B cell (primary cell): Measurements from ENCODE around the gene SRD5A1. TPM values are rescaled to one million over a fixed set of nuclear protein-coding genes. Genes with fewer than 3 reads are reported as not detected.

Experiments
- ATAC-seq: fragments of 200-7000 bp; cut with Tn5 transposase; one replicate; pipeline ENCODE4 v1.10.0; 2021; ENCODE audit warnings: low read depth, mild to moderate bottlenecking, moderate number of reproducible peaks, moderate library complexity
- CTCF ChIA-PET: fragments of 350-600 bp; sonication (Branson Sonifier 250); formaldehyde crosslinking; loops from one replicate; lab custom pipeline; 2021; ENCODE audit warnings: antibody characterized with exemption, inconsistent platforms; lab: Charles Lee
- POLR2A ChIA-PET: fragments of 350-600 bp; sonication (Branson Sonifier 250); formaldehyde crosslinking; loops from one replicate; lab custom pipeline; 2021; ENCODE audit warnings: antibody characterized with exemption; lab: Charles Lee
- DNase-seq: peaks from one replicate; pipeline ENCODE4 v3.0.0; 2013
- H2AFZ ChIP-seq: 2 replicates; pipeline ENCODE4 v1.6.1; 2012; ENCODE audit warnings: mild to moderate bottlenecking, low read depth, low read length; ENCODE audit not compliant: insufficient read depth, poor library complexity, severe bottlenecking
- H3K27ac ChIP-seq, 2 donors: 1 replicate in 1 of 2; 2 replicates in 1 of 2; pipeline ENCODE4 v1.5.1; 2012 to 2013; ENCODE audit warnings: low read length in 2 of 2, mild to moderate bottlenecking in 2 of 2, moderate library complexity in 1 of 2
- H3K27me3 ChIP-seq, 4 experiments: fragments of 200-600 bp in 1 of 4; sonication (generic) in 1 of 4; replicated peaks in 1 of 4; 1 replicate in 2 of 4; 2 replicates in 2 of 4; pipeline versions ENCODE4 v1.6.1 to v1.7.0; 2013 to 2016; ENCODE audit warnings: low read length in 3 of 4, mild to moderate bottlenecking in 2 of 4, mixed read lengths in 1 of 4, moderate library complexity in 1 of 4; ENCODE audit not compliant: insufficient read depth in 4 of 4, control insufficient read depth in 3 of 4; ENCODE audit errors: control extremely low read depth in 1 of 4
- H3K36me3 ChIP-seq, 2 experiments: replicated peaks in 1 of 2; 1 replicate in 1 of 2; 2 replicates in 1 of 2; pipeline versions ENCODE4 v1.6.1 to v1.7.1; 2013; ENCODE audit warnings: low read length in 1 of 2; ENCODE audit not compliant: insufficient read depth in 2 of 2, control insufficient read depth in 1 of 2; ENCODE audit errors: control extremely low read depth in 1 of 2, extremely low read depth in 1 of 2
- H3K4me1 ChIP-seq, 2 donors: fragments of 200-600 bp in 1 of 2; sonication (generic) in 1 of 2; 1 replicate in 1 of 2; 2 replicates in 1 of 2; pipeline versions ENCODE4 v1.5.1 to v1.6.1; 2013 to 2017; ENCODE audit warnings: low read length in 2 of 2; ENCODE audit not compliant: control insufficient read depth in 2 of 2, insufficient read depth in 2 of 2
- H3K4me2 ChIP-seq: replicated peaks from 2 replicates; pipeline ENCODE3; 2012; ENCODE audit warnings: mild to moderate bottlenecking, low read depth, low read length; ENCODE audit not compliant: poor library complexity, severe bottlenecking
- H3K4me3 ChIP-seq, 5 experiments: fragments of 200-600 bp in 1 of 5; sonication (generic) in 1 of 5; 1 replicate in 3 of 5; 2 replicates in 2 of 5; pipeline versions ENCODE4 v1.5.1 to v1.7.0; 2011 to 2016; ENCODE audit warnings: low read length in 4 of 5, mild to moderate bottlenecking in 4 of 5, low read depth in 2 of 5, control low read depth in 1 of 5, moderate library complexity in 1 of 5; ENCODE audit not compliant: insufficient read depth in 1 of 5; ENCODE audit errors: control extremely low read depth in 1 of 5, extremely low read depth in 1 of 5
- H3K79me2 ChIP-seq: fragments of 200-600 bp; sonication (generic); one replicate; pipeline ENCODE4 v1.6.0; 2016; ENCODE audit warnings: low read length; ENCODE audit not compliant: control insufficient read depth, insufficient read depth
- H3K9ac ChIP-seq: fragments of 200-600 bp; sonication (generic); 2 replicates; pipeline ENCODE4 v1.6.1; 2017; ENCODE audit warnings: mild to moderate bottlenecking, low read length, moderate library complexity
- H3K9me3 ChIP-seq, 3 donors: one replicate each; pipeline versions ENCODE4 v1.6.1 to v1.7.1; 2013; ENCODE audit warnings: low read length in 2 of 3; ENCODE audit not compliant: control insufficient read depth in 2 of 3, insufficient read depth in 1 of 3; ENCODE audit errors: control extremely low read depth in 1 of 3
- H4K20me1 ChIP-seq: 2 replicates; pipeline ENCODE4 v1.6.0; 2012; ENCODE audit warnings: mild to moderate bottlenecking, low read length; ENCODE audit not compliant: insufficient read depth, control insufficient read depth, poor library complexity, severe bottlenecking
- H3K27ac Mint-ChIP-seq: one replicate; pipeline ENCODE4 v1.8.0; 2021; ENCODE audit warnings: mixed read lengths
- H3K27me3 Mint-ChIP-seq: one replicate; pipeline ENCODE4 v1.8.0; 2021; ENCODE audit warnings: mixed read lengths
- H3K4me1 Mint-ChIP-seq: one replicate; pipeline ENCODE4 v1.8.0; 2021; ENCODE audit warnings: mixed read lengths
- H3K4me3 Mint-ChIP-seq: one replicate; pipeline ENCODE4 v1.8.0; 2021; ENCODE audit warnings: mixed read lengths
- H3K9me3 Mint-ChIP-seq: one replicate; pipeline ENCODE4 v1.8.0; 2022; ENCODE audit warnings: mixed read lengths; ENCODE audit not compliant: insufficient read depth
- EZH2 ChIP-seq: IDR thresholded peaks from 2 replicates; pipeline ENCODE4 v1.6.1; 2012; ENCODE audit warnings: borderline replicate concordance, low read depth, mild to moderate bottlenecking, moderate library complexity, low read length; ENCODE audit not compliant: insufficient read depth, poor library complexity, severe bottlenecking
- WGBS: methylation state at CpG from one replicate; pipeline ENCODE4 v1.1.5; 2013; ENCODE audit warnings: missing lambda C conversion rate; ENCODE audit not compliant: insufficient coverage; 5-methylcytosine and 5-hydroxymethylcytosine counted together
- intact Hi-C: fragments of 100-400 bp; cut with micrococcal nuclease; formaldehyde crosslinking; loops from one replicate; pipeline ENCODE4 v1.10.0; 2022
- polyA plus RNA-seq: library from polyadenylated mRNA; depleted of rRNA; stranded (reverse); fragments of >200 nt; gene quantifications from 2 replicates; pipeline ENCODE4 v1.2.3, GENCODE V29; 2012
- total RNA-seq, 2 donors: library from RNA; stranded (reverse); fragments of 120-200 nt in 1 of 2; gene quantifications; 1 replicate in 1 of 2; 2 replicates in 1 of 2; pipeline versions ENCODE4 v1.2.3 to v1.2.4, GENCODE V29; 2013 to 2022
- TF ChIP-seq, protein P1 (sequence below): fragments of 200-600 bp; IDR thresholded peaks from one replicate; pipeline ENCODE4 v1.8.0; 2022; ENCODE audit warnings: antibody characterized with exemption, mild to moderate bottlenecking

The SRD5A1 gene
- total and polyA plus RNA-seq, 2 donors (not counting 1 experiment from before 2014, with no cell fraction given) = 17.2 to 29.2 TPM

DNA sequence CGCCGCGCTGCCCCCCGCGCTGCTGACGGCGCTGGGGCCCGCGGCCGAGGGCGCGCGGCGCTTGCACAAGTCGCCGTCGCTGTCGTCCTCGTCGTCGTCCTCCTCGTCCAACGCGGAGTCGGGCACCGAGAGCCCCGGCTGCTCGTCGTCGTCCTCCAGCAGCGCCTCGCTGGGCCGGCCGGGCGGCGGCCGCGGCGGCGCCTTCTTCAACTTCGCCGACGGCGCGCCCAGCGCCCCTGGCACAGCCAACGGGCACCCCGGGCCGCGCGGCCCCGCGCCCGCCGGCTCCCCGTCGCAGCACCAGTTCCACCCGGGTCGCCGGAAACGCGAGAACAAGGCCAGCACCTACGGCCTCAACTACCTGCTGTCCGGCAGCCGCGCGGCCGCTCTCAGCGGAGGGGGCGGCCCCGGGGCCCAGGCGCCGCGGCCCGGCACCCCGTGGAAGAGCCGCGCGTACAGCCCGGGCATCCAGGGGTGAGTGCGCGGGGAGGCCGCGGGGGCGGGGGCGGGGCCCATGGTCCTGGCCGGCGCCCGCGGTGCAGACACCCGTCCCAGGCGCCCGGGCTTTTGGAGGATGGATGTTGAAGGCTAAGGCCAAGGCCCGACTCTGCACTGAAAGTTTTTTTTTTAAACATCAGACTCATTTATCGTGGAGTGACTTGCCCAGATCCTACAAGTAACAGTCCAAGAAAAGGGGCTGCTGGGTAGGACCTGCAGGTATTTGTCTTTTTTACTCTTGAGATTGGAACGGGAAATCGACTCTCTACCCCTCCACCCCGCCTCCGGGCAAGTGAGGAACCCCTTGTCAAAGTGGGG is 81.2 kb downstream of the SRD5A1 start:
- Histone ChIP-seq H3K9ac (peak overlapping the region; percentile 52), H3K36me3 (peaks cover 0 to 8% of the 10 kb centered on the region in 2 experiments), H3K79me2 (peaks cover 52% of the 10 kb centered on the region), H3K4me1 (peaks cover 45 to 46% of the 10 kb centered on the region in 2 donors), H3K27me3 (no peaks in the 10 kb centered on the region), H4K20me1 (peaks cover 46% of the 10 kb centered on the region), H3K9me3 (no peaks in the 10 kb centered on the region), H3K4me3 (peak overlapping the region; percentile 23 to 81 (median 56)), H3K27ac (no peak overlapping the region), H2AFZ (peak overlapping the region; percentile 10), H3K4me2 (peak overlapping the region; percentile 75)
- H3K27ac Mint-ChIP-seq = peak overlapping the region; percentile 82
- DNase-seq (peak; percentile 57), ATAC-seq (no peak)
- peak overlapping the region; percentile 90 for H3K4me3 Mint-ChIP-seq
- H3K4me1 Mint-ChIP-seq = peaks cover 56% of the 10 kb centered on the region
- intact Hi-C loops = loop anchor here (5.0 to 10.0 kb wide), 2 partner anchors 1153 to 1220 kb away; partner anchors contain the start of genes FASTKD3 and MTRR
- ChIA-PET CTCF (no interaction called here), POLR2A (no interaction called here)
- WGBS = under 1% methylated on average over 88 of the region's 99 CpGs
- TF ChIP-seq, protein P1, sequence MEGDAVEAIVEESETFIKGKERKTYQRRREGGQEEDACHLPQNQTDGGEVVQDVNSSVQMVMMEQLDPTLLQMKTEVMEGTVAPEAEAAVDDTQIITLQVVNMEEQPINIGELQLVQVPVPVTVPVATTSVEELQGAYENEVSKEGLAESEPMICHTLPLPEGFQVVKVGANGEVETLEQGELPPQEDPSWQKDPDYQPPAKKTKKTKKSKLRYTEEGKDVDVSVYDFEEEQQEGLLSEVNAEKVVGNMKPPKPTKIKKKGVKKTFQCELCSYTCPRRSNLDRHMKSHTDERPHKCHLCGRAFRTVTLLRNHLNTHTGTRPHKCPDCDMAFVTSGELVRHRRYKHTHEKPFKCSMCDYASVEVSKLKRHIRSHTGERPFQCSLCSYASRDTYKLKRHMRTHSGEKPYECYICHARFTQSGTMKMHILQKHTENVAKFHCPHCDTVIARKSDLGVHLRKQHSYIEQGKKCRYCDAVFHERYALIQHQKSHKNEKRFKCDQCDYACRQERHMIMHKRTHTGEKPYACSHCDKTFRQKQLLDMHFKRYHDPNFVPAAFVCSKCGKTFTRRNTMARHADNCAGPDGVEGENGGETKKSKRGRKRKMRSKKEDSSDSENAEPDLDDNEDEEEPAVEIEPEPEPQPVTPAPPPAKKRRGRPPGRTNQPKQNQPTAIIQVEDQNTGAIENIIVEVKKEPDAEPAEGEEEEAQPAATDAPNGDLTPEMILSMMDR = no peak
- no peak for TF ChIP-seq EZH2
- H3K27me3 Mint-ChIP-seq = no peaks in the 10 kb centered on the region
- no peaks in the 10 kb centered on the region for H3K9me3 Mint-ChIP-seq

DNA sequence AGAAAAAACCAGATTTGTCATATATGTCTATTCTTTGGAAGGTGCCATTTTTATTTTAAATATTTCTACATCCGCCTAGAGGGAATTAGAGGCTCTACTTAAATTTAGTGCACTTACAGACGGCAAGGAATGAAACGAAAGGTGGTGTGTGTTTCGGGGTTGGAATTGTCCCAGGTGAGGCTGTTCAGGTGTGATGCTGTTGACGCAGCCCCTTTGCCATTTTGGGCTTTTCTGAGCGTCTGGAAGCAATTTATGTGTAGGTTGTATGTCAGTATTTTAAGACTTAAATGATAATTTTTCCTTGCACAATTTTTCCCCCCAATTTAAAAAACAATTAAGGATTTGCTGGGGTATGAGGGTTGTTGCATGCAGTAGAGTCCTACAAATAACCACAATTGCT is 82.0 kb downstream of the SRD5A1 start:
- TF ChIP-seq EZH2 = no peak
- TF ChIP-seq, protein P1 = no peak
- H3K79me2 ChIP-seq = peaks cover 60% of the 10 kb centered on the region
- H3K9me3 ChIP-seq = no peaks in the 10 kb centered on the region
- intact Hi-C loops = loop anchor here (10.0 kb wide), 1 partner anchor 1220 kb away; no protein-coding TSS in a partner anchor
- H4K20me1 ChIP-seq = peaks cover 54% of the 10 kb centered on the region
- H3K4me3 ChIP-seq = peak overlapping the region; percentile 23 to 81 (median 56)
- no peak for ATAC-seq
- ChIA-PET CTCF (interaction anchor here (0.9 to 1.1 kb wide), 2 partner anchors 30 to 106 kb away, joined by 3 to 5 read pairs; no protein-coding TSS in a partner anchor), POLR2A (interaction anchor here (1.1 kb wide), 1 partner anchor 16 kb away, joined by 3 read pairs; no protein-coding TSS in a partner anchor)
- peak overlapping the region; percentile 75 for H3K4me2 ChIP-seq
- H3K9ac ChIP-seq = peak overlapping the region; percentile 52
- peaks cover 48 to 49% of the 10 kb centered on the region in 2 donors for H3K4me1 ChIP-seq
- no peak for DNase-seq
- H3K4me3 Mint-ChIP-seq = peak overlapping the region; percentile 90
- peak overlapping the region; percentile 79 for H3K27ac Mint-ChIP-seq
- H3K27me3 ChIP-seq = no peaks in the 10 kb centered on the region
- 57% methylated on average over 3 of the region's 6 CpGs for WGBS
- no peaks in the 10 kb centered on the region for H3K9me3 Mint-ChIP-seq
- peak overlapping the region; percentile 10 for H2AFZ ChIP-seq
- peak overlapping the region in 1 of 2 donors; percentile 3 for H3K27ac ChIP-seq
- peaks cover 64% of the 10 kb centered on the region for H3K4me1 Mint-ChIP-seq
- no peaks in the 10 kb centered on the region for H3K27me3 Mint-ChIP-seq
- H3K36me3 ChIP-seq = peaks cover 0 to 8% of the 10 kb centered on the region in 2 experiments
